Measurements from ENCODE around the gene ACOXL. TPM values are rescaled to one million over a fixed set of nuclear protein-coding genes. Genes with fewer than 3 reads are reported as not detected.
A peak's percentile ranks its signal among the peaks of the same experiment; 100 is the strongest.

Gene ACOXL
- total RNA-seq, 1 donor from 2014 or later = not detected

DNA sequence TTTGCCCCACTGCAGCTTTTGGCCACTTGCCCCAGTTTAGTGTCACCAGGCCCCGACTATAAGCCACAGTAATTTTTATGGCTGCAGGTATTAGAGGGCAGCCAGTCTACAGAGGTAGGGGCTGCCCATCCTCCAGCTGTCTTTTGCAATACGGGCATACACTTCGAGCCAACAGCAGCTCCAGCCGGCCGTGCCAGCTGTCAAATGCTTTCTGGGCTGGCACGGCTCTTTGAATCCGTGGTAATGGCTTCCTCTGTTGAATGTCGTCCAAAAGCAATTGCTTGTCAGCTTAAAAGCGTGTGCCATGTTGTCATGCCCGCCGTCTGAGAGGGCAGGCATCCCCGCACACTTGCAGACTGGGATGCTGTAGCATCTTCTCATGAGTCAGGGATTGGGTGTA is 429.6 kb downstream of the ACOXL start:
- DNase-seq (peak; percentile 77), ATAC-seq (ENCODE audit: poor library complexity) (peak; percentile 94)
- intact Hi-C loops (cut with DNase I) = no loop called here

- DNase-seq (no peak), ATAC-seq (ENCODE audit: poor library complexity) (no peak)
- intact Hi-C loops (cut with DNase I) = no loop called here
These were observed 430.5 kb downstream of the ACOXL start for GRCh38 chr2:111162718-111163331.

- intact Hi-C loops (cut with DNase I) = no loop called here
- ATAC-seq (ENCODE audit: poor library complexity) (no peak), DNase-seq (no peak)
These were observed 431.7 kb downstream of the ACOXL start for GRCh38 chr2:111164078-111164477.

GRCh38 chr2:111165084-111165483 is 432.7 kb downstream of the ACOXL start:
- DNase-seq (peak; percentile 71), ATAC-seq (ENCODE audit: poor library complexity) (no peak)
- intact Hi-C loops (cut with DNase I) = no loop called here

DNA sequence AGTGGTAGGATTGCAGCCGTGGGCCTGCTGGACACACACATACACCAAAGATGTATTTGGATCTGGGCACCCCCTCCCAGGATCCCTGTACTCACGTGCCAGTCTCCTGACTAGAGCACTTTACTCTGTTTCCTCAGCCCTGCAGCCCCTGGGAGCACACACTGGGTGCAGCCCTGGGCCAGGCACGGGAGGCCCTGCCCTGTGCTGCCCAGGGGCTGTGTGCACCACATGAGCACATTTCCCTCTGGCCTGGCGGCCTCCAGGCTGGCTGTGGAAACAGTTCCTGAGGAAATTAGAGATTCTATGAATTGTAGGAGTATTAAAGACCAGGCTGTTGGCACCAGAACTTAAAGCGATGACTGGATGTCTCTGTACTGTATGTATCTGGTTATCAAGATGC is 433.7 kb downstream of the ACOXL start:
- no peak for ATAC-seq (ENCODE audit: poor library complexity)
- no peak for DNase-seq
- intact Hi-C loops (cut with DNase I) = no loop called here

GRCh38 chr2:111167076-111167862 is 434.9 kb downstream of the ACOXL start:
- intact Hi-C loops (cut with DNase I) = no loop called here
- no peak for ATAC-seq (ENCODE audit: poor library complexity)
- no peak for DNase-seq

DNA sequence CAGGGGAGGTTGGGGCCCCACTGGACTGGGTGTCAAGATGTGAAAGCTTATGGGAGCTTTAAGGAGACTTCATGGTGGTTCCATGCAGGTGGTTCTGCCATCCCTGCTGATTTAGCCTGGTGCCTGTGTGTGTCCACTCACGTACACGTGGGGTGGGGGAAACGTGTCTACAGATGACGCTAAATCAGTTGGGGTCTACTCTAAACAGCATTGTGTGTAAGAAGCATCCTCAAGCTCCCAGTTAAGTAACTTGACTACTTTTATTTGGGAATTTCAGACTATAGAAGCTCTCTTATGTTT is 435.4 kb downstream of the ACOXL start:
- ATAC-seq (ENCODE audit: poor library complexity) = no peak
- intact Hi-C loops (cut with DNase I) = no loop called here
- DNase-seq = no peak

Other genes with a start within 250 kb of the ACOXL start
- 5.8 TPM for gene RGPD6, start 155.4 kb upstream of the ACOXL start, total RNA-seq
- gene BUB1, start 54.5 kb upstream of the ACOXL start, total RNA-seq = 0.65 TPM

Data from Right ventricle myocardium superior (tissue), 1 donor.